GM12801 (cell line): ENCODE data around the gene CNOT6L.

Source experiments
- CTCF ChIP-seq: IDR thresholded peaks from one replicate; pipeline ENCODE4 v1.5.1; 2011; ENCODE audit warnings: control low read depth; ENCODE audit not compliant: insufficient read length; ENCODE audit errors: extremely low read depth

CNOT6L gene

GRCh38 chr4:77776182-77777134 lies 42.7 kb downstream of the CNOT6L start:
- TF ChIP-seq CTCF, result no peak

DNA sequence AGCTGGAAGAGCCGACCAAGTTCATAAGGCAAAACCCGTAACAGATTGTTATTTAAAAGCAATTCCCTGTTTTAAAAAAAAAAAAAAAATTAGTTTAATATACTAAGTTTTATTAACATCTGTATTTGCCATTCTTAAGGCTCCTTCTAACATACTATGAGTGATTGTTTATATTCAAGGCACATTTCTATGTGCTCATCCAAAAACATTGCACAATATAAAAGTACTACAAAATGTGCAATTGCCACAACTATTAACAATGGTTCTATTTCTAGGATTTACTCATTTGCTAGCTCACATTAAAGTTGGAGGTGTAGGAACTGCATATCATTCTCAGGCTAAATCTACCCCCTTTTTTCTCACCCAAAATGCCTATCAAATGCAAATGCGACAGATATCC lies 46.1 kb downstream of the CNOT6L start:
- TF ChIP-seq CTCF, result no peak

DNA sequence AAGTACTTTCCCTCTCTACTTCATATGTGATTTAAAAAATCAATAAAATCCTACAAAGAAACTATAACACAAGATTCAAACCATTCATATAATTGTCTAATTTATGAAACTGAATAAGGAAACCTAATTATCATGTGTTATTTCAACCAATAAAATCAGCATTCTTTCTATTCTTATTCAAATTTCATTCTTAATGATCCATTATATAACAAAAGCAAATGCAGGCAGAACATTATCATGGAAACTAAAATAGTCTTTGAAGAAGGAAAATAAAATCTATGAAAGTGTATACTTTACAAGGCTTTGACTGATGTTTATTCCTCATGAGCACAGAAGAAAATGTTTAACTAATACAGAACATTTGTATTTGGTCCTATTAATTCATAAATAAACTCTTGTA lies 47.6 kb downstream of the CNOT6L start:
- no peak for TF ChIP-seq CTCF

- TF ChIP-seq CTCF, result no peak
Observed at GRCh38 chr4:77765720-77766119, 53.4 kb downstream of the CNOT6L start.

DNA sequence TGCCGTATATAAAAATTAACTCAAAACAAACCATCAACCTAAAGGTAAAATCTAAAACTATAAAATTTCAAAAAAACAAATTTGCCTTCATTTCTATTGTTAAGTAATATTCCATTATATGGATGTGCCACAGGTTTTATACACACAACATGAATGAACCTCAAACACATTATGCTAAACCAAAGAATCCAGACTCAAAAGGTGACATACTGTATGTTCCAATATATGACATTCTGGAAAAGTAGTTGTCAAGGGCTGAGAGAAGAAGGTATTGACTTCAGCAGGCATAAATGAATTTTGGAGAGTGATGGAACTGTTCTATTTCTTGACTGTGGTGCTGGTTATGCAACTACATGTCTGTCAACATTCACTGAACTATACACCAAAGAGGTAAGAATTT lies 56.6 kb downstream of the CNOT6L start:
- TF ChIP-seq CTCF, result no peak

DNA sequence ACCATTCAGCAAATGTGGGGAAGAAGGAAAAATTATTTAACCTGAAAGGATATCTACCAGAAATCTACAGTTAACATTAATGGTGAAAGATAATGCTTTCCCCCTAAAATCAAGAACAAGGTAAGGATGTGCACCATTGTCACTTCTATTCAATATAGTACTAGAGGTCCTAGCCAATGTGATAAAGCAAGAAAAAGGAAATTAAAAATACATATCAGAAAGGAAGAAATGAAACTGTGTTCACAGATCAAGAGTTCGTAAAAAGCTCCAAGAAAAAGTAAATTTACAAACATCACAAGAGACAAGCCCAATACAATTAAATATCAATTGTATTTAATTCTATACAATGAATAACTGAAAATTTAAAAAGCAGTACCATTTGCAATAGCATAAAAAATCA lies 57.6 kb downstream of the CNOT6L start:
- TF ChIP-seq CTCF, result no peak

DNA sequence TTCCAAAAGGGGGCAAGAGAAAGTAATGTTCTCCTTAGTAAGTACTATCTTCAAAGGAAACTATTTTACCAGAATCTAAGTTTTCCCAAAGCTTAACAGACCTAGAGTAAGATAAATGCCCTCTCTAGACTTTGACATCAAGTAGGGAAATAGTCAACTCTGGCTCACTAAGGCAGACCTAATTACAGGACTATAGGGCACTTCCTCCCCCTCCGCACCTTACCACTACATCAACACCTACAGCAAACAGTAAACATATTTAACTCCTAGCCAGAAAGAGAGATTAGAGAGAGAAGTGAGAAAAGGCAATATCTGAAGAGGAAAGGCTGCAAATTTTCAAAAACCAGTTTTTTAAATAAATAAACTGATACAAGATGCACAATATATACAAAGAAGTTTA lies 60.4 kb downstream of the CNOT6L start:
- no peak for TF ChIP-seq CTCF

DNA sequence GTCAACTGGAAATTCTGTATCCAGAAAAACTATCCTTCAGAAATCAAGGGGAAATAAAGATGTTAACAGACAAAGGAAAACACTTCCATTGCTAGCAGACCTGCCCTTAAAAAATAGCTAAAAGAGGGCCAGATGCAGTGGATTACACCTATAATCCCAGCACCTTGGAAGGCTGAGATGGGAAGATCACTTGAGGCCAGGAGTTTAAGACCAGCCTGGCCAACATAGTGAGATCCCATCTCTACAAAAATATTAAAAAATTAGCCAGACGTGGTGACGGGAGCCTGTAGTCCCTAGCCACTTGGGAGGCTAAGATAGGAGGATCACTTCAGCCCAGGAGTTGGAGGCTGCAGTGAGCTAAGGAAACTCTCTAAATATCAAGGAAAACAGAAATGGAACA lies 67.4 kb downstream of the CNOT6L start:
- no peak for TF ChIP-seq CTCF
